GM18517 (cell line): ENCODE data around the gene BST1.
"Not testable (repeated sequence)": the region's sequence is repeated elsewhere in the genome, so short reads cannot be mapped to it uniquely, and the experiment has no call there.

ENCODE experiments used
- ATAC-seq: cut with Tn5 transposase; IDR thresholded peaks from one replicate; pipeline ENCODE4 v1.9.1; 2021; ENCODE audit warnings: mild to moderate bottlenecking, moderate library complexity; ENCODE audit not compliant: unreplicated experiment

BST1 gene

GRCh38 chr4:15706646-15707362 lies 3.9 kb downstream of the BST1 start:
- ATAC-seq: no peak

GRCh38 chr4:15707363-15707715 lies 4.5 kb downstream of the BST1 start:
- ATAC-seq: no peak

GRCh38 chr4:15711762-15712161 lies 8.9 kb downstream of the BST1 start:
- ATAC-seq: no peak

- no peak for ATAC-seq
Measured at GRCh38 chr4:15712214-15712613, 9.3 kb downstream of the BST1 start.

- ATAC-seq: no peak
Measured at GRCh38 chr4:15714141-15714540, 11.3 kb downstream of the BST1 start.

- ATAC-seq: no peak
Measured at GRCh38 chr4:15714646-15715435, 12.0 kb downstream of the BST1 start.

GRCh38 chr4:15716115-15716514 lies 13.2 kb downstream of the BST1 start:
- no peak for ATAC-seq

GRCh38 chr4:15717086-15717485 lies 14.2 kb downstream of the BST1 start:
- no peak for ATAC-seq

GRCh38 chr4:15717657-15718416 lies 15.0 kb downstream of the BST1 start:
- ATAC-seq: no peak

GRCh38 chr4:15718465-15718864 lies 15.6 kb downstream of the BST1 start:
- no peak for ATAC-seq

GRCh38 chr4:15718959-15719358 lies 16.1 kb downstream of the BST1 start:
- no peak for ATAC-seq

GRCh38 chr4:15719506-15719905 lies 16.6 kb downstream of the BST1 start:
- no peak for ATAC-seq

GRCh38 chr4:15720851-15721250 lies 18.0 kb downstream of the BST1 start:
- ATAC-seq: no peak

GRCh38 chr4:15725608-15726007 lies 22.7 kb downstream of the BST1 start:
- ATAC-seq: no peak

- ATAC-seq: peak; percentile 73
Measured at GRCh38 chr4:15729910-15730533, 27.2 kb downstream of the BST1 start.

GRCh38 chr4:15733061-15733460 lies 30.2 kb downstream of the BST1 start:
- ATAC-seq: not testable (repeated sequence)

GRCh38 chr4:15735536-15735935 lies 32.7 kb downstream of the BST1 start:
- ATAC-seq: no peak

- no peak for ATAC-seq
Measured at GRCh38 chr4:15736514-15737050, 33.7 kb downstream of the BST1 start.

GRCh38 chr4:15737255-15737654 lies 34.4 kb downstream of the BST1 start:
- no peak for ATAC-seq

- ATAC-seq: no peak
Measured at GRCh38 chr4:15738877-15739276, 36.0 kb downstream of the BST1 start.
